GM21447 (cell line): Measurements from ENCODE around the gene LRRTM4.

Experiments used
- ATAC-seq: cut with Tn5 transposase; IDR thresholded peaks from one replicate; pipeline ENCODE4 v1.9.1; 2021; ENCODE audit not compliant: unreplicated experiment

The LRRTM4 gene

GRCh38 chr2:77325395-77325794 is 196.8 kb downstream of the LRRTM4 start:
- ATAC-seq = no peak

- no peak for ATAC-seq
These were observed 199.7 kb downstream of the LRRTM4 start for GRCh38 chr2:77322431-77322830.

GRCh38 chr2:77314721-77315120 is 207.5 kb downstream of the LRRTM4 start:
- ATAC-seq = no peak

GRCh38 chr2:77310416-77310815 is 211.8 kb downstream of the LRRTM4 start:
- ATAC-seq = no peak

- no peak for ATAC-seq
These were observed 212.5 kb downstream of the LRRTM4 start for GRCh38 chr2:77309725-77310124.

GRCh38 chr2:77301441-77301840 is 220.7 kb downstream of the LRRTM4 start:
- no peak for ATAC-seq

GRCh38 chr2:77296791-77297190 is 225.4 kb downstream of the LRRTM4 start:
- ATAC-seq = no peak

- no peak for ATAC-seq
These were observed 227.7 kb downstream of the LRRTM4 start for GRCh38 chr2:77294474-77294873.

GRCh38 chr2:77284353-77284752 is 237.8 kb downstream of the LRRTM4 start:
- ATAC-seq = no peak

GRCh38 chr2:77271262-77271661 is 250.9 kb downstream of the LRRTM4 start:
- ATAC-seq = no peak

- ATAC-seq = no peak
These were observed 251.7 kb downstream of the LRRTM4 start for GRCh38 chr2:77270433-77270832.

- ATAC-seq = no peak
These were observed 253.6 kb downstream of the LRRTM4 start for GRCh38 chr2:77268626-77269025.

- no peak for ATAC-seq
These were observed 289.2 kb downstream of the LRRTM4 start for GRCh38 chr2:77232909-77233425.

- ATAC-seq = no peak
These were observed 293.8 kb downstream of the LRRTM4 start for GRCh38 chr2:77228391-77228790.

- ATAC-seq = no peak
These were observed 311.5 kb downstream of the LRRTM4 start for GRCh38 chr2:77210725-77211124.

GRCh38 chr2:77207331-77207730 is 314.8 kb downstream of the LRRTM4 start:
- no peak for ATAC-seq

- no peak for ATAC-seq
These were observed 320.4 kb downstream of the LRRTM4 start for GRCh38 chr2:77201755-77202154.

GRCh38 chr2:77199411-77199810 is 322.8 kb downstream of the LRRTM4 start:
- ATAC-seq = no peak

- ATAC-seq = no peak
These were observed 328.2 kb downstream of the LRRTM4 start for GRCh38 chr2:77193858-77194448.

GRCh38 chr2:77192811-77193289 is 329.3 kb downstream of the LRRTM4 start:
- no peak for ATAC-seq

- ATAC-seq = no peak
These were observed 330.5 kb downstream of the LRRTM4 start for GRCh38 chr2:77191665-77192064.

GRCh38 chr2:77190721-77191346 is 331.3 kb downstream of the LRRTM4 start:
- no peak for ATAC-seq

GRCh38 chr2:77185052-77185451 is 337.1 kb downstream of the LRRTM4 start:
- ATAC-seq = no peak
